GM21360 (cell line): ENCODE measurements around the gene BTRC.

Source experiments
- ATAC-seq: cut with Tn5 transposase; IDR thresholded peaks from one replicate; pipeline ENCODE4 v1.9.1; 2021; ENCODE audit warnings: mild to moderate bottlenecking, moderate library complexity; ENCODE audit not compliant: unreplicated experiment

Gene BTRC

DNA sequence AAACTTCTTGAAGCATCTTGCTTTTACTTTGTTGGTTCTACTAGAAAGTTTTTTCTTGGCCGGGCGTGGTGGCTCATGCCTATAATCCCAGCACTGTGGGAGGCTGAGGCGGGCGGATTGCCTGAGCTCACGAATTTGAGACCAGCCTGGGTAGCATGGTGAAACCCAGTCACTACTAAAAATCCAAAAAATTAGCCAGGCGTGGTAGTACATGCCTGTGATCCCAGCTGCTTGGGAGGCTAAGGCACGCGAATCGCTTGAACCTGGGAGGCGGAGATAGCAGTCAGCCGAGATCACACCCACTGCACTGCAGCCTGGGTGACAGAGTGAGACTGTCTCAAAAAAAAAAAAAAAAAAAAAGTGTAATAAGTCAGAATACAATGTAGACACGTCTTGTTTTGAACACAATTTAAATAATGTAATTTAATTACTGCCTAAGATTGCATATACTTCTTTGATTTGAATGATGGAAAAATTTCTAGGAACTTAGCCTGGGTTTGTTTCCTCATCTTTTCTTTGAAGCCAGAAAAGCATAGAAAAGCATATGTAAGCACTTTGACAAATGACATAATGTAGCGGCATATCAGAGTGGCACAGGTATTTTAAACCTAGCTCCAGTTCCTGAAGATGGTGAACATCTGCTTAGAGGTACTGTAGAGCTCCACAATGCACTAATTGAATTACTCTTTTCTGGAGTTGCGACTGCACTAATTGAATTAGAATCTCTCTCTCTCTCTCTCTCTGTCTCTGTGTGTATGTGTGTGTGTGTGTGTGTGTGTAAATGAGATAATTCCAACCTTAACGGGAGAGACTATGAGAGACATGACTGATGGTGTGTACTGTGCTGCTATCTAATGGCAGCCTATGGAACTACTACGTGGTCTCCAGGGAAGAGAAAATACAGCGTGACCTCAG, 87.8 kb downstream of the BTRC start:
- peak; percentile 57 for ATAC-seq

DNA sequence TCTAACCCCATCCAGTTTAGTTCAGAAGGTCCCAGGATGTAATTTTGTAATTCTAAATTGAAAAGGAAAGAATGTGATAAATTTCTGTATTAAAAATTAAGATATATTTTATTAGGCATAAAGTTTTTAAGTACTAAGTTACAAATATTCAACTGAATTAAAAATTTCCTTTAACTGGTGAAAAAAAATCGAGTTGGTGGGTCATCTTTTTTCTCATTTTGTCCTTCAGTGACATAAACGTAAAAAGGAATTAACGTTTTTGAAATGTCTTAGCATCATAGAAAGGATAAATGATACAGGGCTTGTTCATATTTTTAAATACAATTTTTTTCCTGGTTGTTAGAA, 88.5 kb downstream of the BTRC start:
- ATAC-seq, result no peak

DNA sequence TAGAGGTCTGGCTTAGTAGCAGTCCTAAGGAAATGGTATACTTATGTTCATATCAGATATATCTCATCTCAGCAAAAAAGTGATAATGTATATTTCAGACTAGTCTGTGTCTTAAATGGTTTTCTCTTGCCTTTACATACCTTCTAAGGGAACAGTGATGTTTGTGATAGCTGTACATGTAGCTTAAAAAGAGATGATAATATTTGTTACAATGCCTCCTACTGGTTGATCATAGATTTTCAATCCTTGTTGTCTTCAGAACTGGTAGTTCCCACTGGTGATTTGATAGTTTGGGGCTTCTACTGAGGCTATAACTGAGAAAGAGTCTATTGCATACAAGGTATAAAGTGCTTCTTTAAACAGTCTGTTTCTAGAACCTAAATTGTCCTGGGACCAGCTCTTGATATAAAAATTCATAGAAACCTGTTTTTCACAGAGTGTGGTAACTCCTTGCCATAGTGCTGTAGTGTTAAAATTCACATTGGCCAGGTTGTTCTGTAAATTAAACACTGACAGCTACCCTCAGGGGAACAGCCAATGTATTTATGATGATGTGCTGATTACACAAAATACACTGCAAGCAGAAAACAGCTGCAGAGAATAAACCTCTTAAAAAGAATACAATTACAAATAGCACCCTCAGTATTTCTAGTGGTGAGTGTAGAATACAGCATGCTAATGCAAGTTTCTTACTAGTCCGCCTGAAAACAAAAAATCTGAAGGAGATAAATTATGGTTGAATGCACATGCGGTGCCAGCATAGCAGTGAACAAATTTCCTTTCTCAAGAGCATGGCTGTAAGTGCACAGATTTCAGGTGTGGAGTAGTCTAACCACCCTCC, 90.3 kb downstream of the BTRC start:
- no peak for ATAC-seq

DNA sequence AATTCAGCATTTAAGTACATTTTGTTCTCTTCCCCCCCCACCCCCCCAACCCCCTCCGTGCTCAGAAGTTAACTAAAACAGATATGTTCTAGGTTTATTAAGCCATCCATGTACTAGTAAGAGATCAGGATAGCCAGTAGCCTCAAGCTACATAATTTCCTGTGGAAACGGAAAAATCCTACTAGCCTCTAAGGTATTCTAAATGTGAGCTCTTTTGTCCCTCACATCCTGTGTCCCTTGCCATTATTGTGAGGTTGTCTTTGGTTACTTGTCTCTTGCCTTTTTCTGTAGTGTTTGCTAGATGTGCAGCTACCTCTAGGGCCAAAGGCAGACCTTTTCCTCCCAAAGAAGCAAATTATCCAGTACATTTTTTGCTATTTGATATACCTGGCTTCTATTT, 92.1 kb downstream of the BTRC start:
- ATAC-seq, result no peak

DNA sequence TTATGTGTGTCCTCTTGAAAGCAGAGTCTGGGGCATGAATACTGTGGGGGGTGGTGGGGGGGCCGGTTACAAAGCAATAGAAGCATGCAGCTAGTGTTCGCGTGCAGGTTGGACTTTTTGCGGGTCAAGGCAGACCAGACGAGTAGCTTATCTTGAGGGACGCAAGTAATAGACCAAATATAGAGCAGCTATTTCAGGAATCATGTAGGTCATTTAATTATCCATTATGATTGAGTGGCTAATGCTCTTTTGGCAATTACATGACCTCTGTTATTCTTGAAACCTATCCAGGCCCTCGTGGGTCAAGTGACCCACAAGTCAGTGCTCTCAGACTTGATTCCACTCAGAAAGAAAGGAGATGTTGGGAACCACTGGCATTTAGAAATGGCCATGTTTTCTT, 93.0 kb downstream of the BTRC start:
- ATAC-seq, result no peak

DNA sequence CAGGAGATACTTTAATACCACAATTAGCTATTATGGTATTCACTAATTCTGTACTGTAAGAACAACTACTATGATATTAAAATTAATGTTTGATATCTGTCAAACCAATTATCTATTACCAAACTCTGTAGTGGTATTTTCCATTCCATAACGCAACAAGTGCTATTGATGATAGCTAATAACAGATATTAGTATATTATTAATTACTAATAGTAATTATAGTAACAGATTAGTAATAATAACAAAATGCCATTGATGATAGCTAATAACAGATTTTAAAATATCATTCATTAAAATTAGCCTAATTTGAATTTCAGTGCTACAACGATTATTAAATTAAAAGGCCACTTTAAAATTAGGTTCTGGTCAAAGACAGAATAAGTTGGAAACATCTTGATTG, 93.5 kb downstream of the BTRC start:
- no peak for ATAC-seq

DNA sequence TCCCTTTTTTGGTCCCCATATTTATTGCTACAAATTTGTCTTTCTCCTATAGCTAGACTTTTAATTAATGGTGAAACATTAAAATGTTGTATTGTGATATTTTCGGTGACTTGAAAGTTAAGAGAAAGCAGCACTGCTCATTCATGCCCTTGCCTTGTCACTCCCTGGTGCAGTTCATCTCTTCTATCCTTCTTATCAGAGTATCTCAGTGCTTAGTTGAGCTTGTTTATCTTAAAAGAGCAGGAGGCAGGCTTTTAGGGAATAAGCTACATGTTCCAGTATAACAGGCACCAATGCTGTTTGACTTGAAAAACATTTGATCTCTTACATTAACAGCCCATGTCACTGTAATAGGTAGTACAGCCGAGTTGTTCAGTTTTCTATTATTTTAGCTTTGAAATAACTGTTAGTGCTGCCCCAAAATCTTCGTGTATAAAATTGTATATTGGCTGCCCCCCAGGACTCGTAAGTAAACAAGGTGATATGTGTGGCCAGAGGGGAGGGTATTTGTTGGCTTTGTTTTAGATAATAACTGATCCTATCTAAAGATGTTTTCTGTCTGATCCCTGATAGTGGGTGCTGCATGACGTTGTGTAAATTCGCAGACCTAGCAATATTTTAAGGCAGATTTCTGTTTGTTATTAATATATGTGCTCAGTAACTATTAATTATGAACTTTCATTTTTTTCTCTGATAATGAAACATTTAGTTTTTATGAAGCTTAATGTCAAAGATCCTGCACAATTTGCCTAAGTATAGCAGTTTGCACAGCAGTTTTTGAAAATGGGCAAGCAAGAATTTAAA, 96.5 kb downstream of the BTRC start:
- no peak for ATAC-seq

DNA sequence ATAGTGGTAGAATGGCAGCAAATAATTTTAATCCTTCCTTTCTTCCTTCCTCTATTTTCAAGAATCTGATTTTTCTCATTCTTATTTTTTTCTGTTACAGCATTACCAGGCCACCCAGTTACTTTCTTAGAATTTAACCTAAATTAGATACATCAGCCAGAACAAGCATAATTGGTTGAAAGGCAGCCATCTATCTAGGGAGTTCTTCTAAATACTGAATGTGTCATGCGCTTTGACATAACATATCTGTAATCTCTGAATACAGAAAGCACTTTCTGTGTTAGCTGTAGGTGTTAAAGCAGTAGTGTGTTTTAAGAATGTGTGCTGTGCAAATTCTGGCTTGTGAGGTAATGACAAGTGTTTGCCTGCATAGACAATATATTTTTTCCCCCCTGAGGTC, 97.3 kb downstream of the BTRC start:
- no peak for ATAC-seq

DNA sequence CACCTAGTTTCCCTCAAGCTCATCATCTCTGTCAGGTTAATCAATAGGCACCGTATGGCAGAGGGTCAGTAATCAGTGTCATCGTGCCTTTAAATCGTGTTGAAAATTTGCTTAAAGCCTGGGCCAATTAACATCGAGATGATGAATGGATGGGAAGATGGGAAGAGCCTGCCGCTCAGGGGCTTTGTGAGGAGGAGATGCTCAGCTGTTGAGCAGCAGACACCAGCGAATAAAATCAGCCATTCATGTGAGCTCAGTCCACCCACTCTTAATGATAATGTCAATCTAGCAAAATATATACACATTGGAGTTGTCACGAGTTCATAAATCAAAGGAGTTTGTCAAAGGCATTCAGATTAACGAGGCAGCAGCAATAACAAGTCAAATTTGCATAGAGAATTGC, 97.7 kb downstream of the BTRC start:
- ATAC-seq, result no peak

DNA sequence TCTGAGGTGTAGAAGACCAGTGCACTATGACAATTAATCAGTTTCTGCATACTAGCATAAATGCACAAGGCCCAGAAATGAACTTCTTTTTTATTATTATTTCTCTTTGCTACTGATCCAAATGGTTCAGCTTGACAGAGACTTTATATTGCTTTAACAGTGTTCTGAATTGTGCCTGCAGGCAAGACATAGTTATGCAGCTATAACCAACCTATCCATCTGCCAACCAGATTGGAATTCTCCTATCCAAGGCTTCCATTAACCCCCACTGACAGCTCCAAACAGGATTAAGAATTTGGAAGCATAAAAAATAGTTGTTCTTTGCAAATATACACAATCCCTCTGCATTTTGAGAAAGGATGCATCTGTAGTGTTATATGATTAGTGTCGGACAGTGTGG, 98.2 kb downstream of the BTRC start:
- no peak for ATAC-seq

DNA sequence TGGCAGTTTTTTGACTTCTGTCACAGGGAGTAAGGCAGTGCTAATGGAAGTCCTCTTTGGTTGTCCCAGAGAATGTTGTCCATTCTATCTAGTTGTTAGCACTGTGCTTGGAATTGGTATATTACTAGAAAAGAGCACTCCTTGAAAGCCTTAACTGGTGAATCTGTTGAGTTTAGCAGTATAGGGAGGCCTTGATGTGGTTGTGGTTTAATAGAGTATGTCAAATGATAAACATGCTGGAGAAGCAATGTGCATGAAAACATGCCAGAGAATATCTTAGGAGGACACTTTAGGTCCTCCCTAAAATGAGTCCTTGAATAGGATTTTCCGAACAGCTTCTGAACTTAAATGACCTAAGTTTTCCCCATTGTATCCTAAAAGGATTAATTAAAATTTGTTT, 98.6 kb downstream of the BTRC start:
- no peak for ATAC-seq

DNA sequence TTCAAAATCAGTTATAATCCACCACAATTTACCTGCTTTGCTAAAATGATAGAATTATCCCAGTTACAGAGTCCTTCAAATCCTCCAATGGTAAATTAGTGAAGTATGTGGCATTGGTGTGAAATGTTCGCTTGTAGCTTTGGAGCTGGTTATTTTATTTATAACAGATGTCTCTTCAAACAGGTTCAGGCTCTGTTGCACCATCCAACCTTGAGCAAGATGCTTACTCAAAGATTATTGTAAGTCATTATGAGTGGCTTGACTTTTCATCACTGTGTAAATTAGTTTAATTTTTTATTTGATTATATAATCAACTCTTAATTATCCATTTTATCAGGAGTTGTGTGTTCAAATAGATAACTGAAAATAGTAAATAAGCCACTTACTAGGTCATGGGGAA, 99.4 kb downstream of the BTRC start:
- ATAC-seq, result no peak

DNA sequence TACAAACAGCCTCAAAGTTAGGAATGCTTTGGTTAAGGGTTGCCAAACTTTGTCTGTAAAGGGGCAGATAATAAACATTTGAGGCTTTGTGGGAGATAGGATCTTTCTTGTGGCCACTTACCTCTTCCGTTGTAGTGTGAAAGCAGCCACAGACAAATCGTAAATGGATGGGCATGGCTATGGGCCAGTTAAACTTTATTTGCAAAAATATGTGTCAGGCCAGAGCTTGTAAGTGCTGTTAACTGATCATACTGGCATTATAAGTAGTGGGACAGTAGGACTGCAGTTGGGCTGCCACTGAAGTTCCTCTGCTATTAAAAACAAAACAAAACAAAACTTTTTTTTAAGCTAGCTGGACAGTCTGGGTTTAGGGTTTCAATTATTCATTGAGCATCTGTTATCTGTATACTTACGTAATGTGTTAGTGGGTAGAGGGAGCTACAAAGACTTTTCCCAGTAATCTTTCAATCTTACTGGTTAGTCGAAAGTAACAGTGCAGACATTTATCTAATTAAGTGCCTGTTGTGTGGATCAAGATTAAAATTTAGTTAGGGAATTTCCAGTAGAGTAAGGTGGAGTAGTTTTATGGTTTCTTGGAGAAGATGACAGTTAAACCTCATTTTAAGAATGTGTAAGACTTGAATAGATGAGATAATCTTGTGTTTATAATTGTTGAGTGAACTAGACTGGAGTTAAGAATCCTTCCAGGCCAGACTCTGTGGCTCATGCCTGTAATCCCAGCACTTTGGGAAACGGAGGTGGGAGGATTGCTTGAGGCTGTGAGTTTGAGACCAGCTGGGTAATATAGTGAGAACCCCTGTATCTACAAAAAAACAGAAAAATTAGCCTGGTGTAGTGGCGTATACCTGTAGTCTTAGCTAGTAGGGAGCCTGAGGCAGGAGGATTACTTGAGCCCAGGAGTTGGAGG, 100.1 kb downstream of the BTRC start:
- no peak for ATAC-seq

DNA sequence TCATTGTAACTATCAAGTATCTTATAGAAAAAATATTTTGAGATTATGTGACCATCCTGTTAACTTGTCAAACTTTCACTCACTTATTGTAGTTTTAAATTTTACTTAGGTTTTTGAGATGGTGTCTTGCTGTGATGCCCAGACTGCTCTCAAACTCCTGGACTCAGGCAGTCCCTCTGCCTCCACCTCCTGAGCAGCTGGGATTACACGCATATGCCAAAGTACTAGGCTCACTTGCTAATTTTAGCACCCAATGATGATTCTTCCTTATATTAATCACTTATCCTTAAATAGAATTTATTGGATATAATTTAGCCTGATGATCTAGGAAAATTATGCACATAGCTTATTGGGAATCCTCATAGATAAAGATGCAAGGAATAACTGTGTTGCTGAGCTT, 104.9 kb downstream of the BTRC start:
- ATAC-seq, result no peak

DNA sequence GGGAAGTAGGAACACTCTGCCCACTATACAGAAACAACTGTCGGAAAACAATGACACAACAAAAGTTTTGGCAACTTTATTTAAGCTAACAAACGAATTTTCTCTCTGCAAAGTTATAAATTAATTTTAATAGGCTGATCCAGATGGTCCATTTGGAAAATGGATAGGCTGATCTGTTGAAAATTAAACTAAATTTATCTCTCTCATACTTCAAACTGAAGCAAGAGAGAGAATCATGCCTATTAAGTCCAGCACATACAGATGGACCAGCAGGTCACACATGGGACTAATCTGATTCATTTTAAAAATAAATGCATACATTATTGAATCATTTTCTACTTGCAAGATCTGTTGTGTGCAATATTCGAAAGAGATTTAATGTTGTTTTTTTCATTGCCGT, 110.1 kb downstream of the BTRC start:
- no peak for ATAC-seq

DNA sequence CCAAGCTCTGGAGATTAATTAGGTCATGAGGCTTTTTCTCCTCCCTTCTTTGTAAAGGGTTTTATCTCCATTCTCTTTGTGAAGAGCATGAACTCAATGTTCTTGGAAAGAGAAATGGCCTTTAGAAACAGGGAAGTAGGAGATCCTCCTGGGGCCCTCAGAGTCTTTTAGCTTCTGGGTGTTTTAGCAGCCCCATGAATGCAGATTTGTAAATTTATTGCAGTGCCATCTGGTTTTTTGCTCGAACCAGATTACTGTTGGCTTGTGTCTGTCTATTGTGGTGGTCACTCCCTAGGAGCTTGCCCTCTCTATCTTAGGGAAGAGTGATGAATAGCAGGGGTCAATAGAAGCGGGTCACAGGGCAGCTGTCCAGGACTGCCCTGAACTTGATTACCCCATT, 110.6 kb downstream of the BTRC start:
- no peak for ATAC-seq

DNA sequence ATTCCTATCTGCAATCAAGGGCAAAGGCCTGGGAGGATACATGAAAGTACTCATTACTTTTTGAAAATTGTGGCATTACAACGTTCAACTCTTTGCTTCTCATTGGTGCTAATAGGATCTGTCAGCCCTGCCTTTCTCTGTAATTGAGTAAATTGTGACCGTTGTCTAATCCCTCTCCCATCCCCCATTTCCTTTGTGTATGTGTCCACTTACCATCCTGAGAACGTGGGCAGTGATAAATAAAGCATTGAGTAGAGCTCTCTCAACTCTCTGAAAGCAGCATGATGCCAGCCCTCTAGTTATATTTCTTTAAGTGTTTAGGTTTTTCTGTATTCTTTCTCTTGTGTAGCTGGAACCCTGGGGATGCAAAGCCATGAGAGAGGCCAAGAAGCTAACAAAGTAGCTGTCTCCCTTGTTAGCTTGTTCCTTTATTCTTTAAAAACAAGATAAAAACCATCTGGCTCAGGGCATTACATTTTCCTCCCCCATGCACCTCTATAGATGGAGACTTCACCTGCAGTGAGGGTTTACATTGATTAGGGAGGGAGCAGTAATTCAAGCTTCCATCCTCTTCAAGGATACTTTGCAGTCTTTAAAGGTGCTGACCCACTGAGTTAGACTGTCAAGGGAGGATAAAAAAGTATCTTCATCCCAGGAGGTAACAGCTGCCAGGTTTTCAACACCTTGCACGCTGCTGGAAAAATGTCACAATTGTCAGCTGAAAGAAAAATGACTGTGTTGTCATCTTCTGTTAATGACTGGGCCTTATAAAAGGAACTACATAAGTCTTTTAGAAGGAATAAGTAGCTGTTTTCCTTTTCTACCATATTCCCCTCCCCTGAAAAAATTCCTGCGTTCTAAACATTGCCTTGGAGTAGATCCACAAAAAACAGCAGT, 112.3 kb downstream of the BTRC start:
- no peak for ATAC-seq

DNA sequence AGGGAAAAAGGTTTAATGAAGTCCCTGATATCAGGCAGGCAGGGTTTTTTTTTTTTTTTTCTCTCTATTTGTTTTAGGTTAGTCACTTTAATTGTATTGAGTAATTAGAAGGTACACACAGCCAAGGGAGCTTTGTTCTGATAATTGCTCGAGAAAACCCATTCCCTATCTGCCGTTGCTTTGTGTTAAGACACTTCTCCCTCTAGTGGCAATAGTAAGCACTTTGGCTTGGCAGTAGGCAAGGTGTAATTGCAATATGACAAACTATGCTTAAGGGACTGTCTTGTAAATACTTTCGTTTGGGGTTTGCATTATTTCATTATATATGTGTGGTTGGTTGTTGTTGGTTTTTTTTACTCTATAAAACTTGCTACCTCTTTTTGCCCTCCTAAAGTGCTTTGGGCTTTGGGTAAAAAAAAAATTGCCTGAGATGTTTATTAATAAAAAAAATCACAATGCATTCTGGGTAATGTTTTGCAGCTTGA, 113.4 kb downstream of the BTRC start:
- no peak for ATAC-seq

DNA sequence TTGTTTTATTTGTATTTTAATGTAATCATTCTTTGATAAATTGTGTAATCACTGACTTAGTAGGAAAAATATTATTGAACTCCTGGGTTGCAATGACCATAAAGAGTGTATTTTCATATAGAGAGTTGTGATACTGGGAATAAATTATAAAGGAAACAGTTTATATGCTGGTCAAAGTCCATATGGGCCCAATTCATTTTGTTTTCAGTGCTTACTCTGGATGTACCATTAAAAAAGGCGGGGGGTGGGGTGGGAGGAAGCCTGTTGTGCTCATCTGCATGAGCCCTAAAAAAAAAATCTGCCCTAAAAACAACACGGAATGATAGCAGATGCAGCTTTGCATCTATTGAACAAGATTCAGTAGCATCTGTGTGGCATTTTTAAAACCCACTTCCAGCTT, 114.2 kb downstream of the BTRC start:
- no peak for ATAC-seq
